ENCODE results near the gene IL33. TPM values are rescaled to one million over a fixed set of nuclear protein-coding genes. Genes with fewer than 3 reads are reported as not detected.

The IL33 gene
- total RNA-seq, 4 donors from 2014 or later, result 63.1 to 178 (median 104) TPM

DNA sequence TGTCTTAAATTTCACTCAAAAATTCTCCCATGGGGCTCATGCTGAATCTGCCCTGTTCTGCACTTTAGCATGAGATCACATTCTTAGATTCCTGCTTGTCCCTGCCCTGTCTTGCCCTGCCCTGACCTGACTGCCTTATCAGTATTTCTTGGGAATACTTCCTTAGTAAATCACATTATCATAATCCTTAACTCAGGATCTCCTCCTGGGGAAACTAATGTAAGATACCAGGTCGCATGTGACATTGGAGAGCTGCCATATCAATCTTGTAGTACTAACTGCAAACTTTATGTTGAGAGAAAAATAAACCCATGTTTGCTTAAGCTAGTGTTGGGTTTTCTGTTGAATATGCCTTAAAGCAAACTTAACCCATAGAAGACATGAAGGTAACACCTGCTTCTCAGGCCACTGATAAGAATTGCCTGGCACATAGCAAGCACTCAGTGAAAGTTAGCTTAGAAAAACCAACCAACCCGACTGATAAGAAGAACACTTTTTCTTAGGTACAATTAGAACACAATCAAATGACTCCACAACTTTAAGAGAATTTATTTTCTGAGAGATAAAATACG, 53.3 kb downstream of the IL33 start:
- Histone ChIP-seq H3K9me3 (peaks cover 0 to 6% (median 2%) of the 10 kb centered on the region in 4 donors), H3K27me3 (no peaks in the 10 kb centered on the region), H3K36me3 (peaks cover 0 to 16% (median 3%) of the 10 kb centered on the region in 4 donors), H3K27ac (replicated peaks in 1 of 4) (no peak overlapping the region), H3K4me1 (peaks cover 11 to 32% (median 28%) of the 10 kb centered on the region in 4 donors), H3K4me3 (no peak overlapping the region)
- DNase-seq (ENCODE audit: extremely low spot score), result no peak
- intact Hi-C loops (cut with DNase I), result no loop called here
- TF ChIP-seq EP300 (IDR thresholded peaks at IDR 0.05), result no peak
- no peak for TF ChIP-seq POLR2A (IDR thresholded peaks at IDR 0.05; ENCODE audit: low read depth)
- no peak for TF ChIP-seq POLR2AphosphoS5 (IDR thresholded peaks at IDR 0.05)
- TF ChIP-seq, protein P1, sequence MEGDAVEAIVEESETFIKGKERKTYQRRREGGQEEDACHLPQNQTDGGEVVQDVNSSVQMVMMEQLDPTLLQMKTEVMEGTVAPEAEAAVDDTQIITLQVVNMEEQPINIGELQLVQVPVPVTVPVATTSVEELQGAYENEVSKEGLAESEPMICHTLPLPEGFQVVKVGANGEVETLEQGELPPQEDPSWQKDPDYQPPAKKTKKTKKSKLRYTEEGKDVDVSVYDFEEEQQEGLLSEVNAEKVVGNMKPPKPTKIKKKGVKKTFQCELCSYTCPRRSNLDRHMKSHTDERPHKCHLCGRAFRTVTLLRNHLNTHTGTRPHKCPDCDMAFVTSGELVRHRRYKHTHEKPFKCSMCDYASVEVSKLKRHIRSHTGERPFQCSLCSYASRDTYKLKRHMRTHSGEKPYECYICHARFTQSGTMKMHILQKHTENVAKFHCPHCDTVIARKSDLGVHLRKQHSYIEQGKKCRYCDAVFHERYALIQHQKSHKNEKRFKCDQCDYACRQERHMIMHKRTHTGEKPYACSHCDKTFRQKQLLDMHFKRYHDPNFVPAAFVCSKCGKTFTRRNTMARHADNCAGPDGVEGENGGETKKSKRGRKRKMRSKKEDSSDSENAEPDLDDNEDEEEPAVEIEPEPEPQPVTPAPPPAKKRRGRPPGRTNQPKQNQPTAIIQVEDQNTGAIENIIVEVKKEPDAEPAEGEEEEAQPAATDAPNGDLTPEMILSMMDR (IDR thresholded peaks at IDR 0.05), result no peak
- 77% methylated on average over 3 of the region's 3 CpGs for WGBS

DNA sequence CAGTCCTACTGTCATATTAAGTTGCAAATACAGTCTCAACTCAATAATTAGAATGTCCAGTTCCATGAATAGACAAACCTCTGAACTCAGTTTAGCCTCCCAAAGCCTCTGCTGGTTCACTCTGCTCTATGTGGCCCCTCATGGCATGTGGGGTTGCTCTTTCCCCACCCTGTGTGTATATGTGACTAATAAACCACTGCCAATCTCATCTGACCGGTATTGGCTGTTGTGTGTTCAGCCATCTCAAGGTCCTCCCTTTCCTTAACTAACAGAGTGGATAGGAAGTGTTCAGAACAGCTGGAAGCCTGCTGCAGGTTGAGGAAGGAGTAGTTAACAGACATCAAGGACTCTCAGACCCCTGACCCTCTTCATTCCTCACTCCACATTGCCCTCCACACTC, 55.3 kb downstream of the IL33 start:
- TF ChIP-seq POLR2AphosphoS5 (IDR thresholded peaks at IDR 0.05) (no peak), EP300 (IDR thresholded peaks at IDR 0.05) (no peak), POLR2A (IDR thresholded peaks at IDR 0.05; ENCODE audit: low read depth) (no peak)
- TF ChIP-seq, protein P1 (IDR thresholded peaks at IDR 0.05), result no peak
- H3K4me3 ChIP-seq, result no peak overlapping the region
- no peaks in the 10 kb centered on the region for H3K9me3 ChIP-seq
- peaks cover 0 to 7% (median 2%) of the 10 kb centered on the region in 4 donors for H3K36me3 ChIP-seq
- no peaks in the 10 kb centered on the region for H3K27me3 ChIP-seq
- peak overlapping the region; percentile 62 to 79 (median 77) for H3K27ac ChIP-seq (replicated peaks in 1 of 4)
- H3K4me1 ChIP-seq, result peaks cover 11 to 32% (median 28%) of the 10 kb centered on the region in 4 donors
- intact Hi-C loops (cut with DNase I), result loop anchor here (5.0 kb wide), 1 partner anchor 54 kb away; the partner anchor contains the start of gene IL33
- 50% methylated on average over 1 of the region's 1 CpG for WGBS
- no peak for DNase-seq (ENCODE audit: extremely low spot score)

DNA sequence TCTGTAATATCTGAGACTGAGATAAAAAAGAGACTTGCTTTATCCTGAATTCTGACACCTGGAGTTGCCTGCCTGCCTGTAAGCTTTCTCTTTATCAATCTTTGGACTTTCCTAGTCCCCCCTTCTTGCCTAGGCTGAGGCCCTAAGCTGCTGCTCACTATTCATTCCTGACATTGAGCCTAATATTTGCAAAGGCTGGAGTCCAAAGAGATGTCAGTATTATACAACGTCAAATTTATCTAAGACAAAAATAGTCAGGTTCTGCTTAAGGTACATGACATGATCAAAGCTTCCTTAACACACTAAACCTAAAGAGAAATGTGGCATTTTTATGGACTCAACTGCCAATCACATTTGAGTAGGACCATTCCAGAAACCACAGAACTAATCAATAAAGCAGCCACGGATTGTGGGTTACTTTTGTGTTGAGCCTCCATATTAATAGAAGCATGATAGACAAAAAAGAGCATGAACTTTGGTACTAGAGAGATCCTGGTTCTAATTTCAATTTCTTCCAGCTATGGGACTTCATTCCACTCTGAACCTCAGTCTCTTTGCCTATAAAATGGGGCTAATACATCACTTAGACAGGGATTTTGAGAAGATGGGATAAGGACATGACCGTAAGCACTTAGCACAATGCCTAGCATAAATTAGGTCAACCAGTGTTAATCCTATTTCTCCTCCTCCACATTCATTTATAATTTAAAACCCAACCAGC, 56.1 kb downstream of the IL33 start:
- Histone ChIP-seq H3K4me1 (peaks cover 11 to 32% (median 28%) of the 10 kb centered on the region in 4 donors), H3K9me3 (no peaks in the 10 kb centered on the region), H3K4me3 (no peak overlapping the region), H3K27ac (replicated peaks in 1 of 4) (peak overlapping the region; percentile 62 to 79 (median 77)), H3K36me3 (peaks cover 0 to 5% (median 2%) of the 10 kb centered on the region in 4 donors), H3K27me3 (no peaks in the 10 kb centered on the region)
- no peak for DNase-seq (ENCODE audit: extremely low spot score)
- TF ChIP-seq POLR2A (IDR thresholded peaks at IDR 0.05; ENCODE audit: low read depth) (no peak), POLR2AphosphoS5 (IDR thresholded peaks at IDR 0.05) (no peak), EP300 (IDR thresholded peaks at IDR 0.05) (no peak)
- TF ChIP-seq, protein P1 (IDR thresholded peaks at IDR 0.05), result no peak
- intact Hi-C loops (cut with DNase I), result loop anchor here (5.0 kb wide), 1 partner anchor 54 kb away; the partner anchor contains the start of gene IL33
- 52% methylated on average over 3 of the region's 3 CpGs for WGBS

DNA sequence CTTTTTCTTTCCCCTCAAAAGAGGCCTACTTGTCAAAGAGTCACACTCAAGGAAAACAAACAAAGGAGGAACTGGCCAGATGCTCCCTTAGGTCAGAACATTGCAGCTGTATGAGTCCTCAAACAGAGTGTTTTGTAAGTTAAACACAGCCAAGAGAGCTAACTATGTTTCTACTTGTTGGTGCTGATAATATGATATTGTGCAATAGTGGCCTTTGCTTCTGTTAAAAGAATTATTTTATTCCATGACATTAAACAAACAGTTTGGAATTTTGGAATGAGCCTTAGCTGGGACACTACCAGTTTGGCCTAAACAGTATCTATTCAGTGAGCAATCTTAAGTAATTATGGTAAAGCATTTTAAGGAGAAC, 56.6 kb downstream of the IL33 start:
- DNase-seq (ENCODE audit: extremely low spot score), result no peak
- H3K9me3 ChIP-seq, result no peaks in the 10 kb centered on the region
- no peaks in the 10 kb centered on the region for H3K27me3 ChIP-seq
- no peak overlapping the region for H3K4me3 ChIP-seq
- peaks cover 11 to 32% (median 28%) of the 10 kb centered on the region in 4 donors for H3K4me1 ChIP-seq
- peak overlapping the region; percentile 62 to 79 (median 77) for H3K27ac ChIP-seq (replicated peaks in 1 of 4)
- TF ChIP-seq POLR2A (IDR thresholded peaks at IDR 0.05; ENCODE audit: low read depth), result no peak
- TF ChIP-seq POLR2AphosphoS5 (IDR thresholded peaks at IDR 0.05), result peak; percentile 14 to 71
- intact Hi-C loops (cut with DNase I), result loop anchor here (5.0 kb wide), 1 partner anchor 55 kb away; the partner anchor contains the start of gene IL33
- no peaks in the 10 kb centered on the region for H3K36me3 ChIP-seq

DNA sequence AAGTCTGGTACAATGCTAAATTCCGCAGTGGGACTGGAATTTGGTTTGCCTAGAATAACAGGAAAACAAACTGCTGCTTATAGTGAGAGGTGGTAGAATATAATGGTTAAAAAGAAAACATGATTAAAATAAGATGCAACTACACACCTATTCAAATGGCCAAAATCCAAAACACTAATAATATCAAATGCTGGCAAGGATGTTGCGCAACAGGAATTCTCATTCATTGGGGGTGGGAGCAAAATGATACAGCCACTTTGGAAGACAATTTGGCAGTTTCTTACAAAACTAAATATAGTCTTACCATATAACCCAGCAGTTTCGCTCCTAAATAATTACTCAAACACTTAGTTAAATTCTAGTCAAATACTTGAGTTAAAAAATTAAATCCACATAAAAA, 61.8 kb downstream of the IL33 start:
- Histone ChIP-seq H3K27me3 (no peaks in the 10 kb centered on the region), H3K27ac (replicated peaks in 1 of 4) (no peak overlapping the region), H3K4me1 (peaks cover 4 to 15% (median 11%) of the 10 kb centered on the region in 4 donors), H3K36me3 (no peaks in the 10 kb centered on the region), H3K4me3 (no peak overlapping the region), H3K9me3 (no peaks in the 10 kb centered on the region)
- 62% methylated on average over 3 of the region's 3 CpGs for WGBS
- intact Hi-C loops (cut with DNase I), result no loop called here
- no peak for TF ChIP-seq POLR2A (IDR thresholded peaks at IDR 0.05; ENCODE audit: low read depth)
- no peak for TF ChIP-seq EP300 (IDR thresholded peaks at IDR 0.05)
- TF ChIP-seq, protein P1 (IDR thresholded peaks at IDR 0.05), result no peak
- TF ChIP-seq POLR2AphosphoS5 (IDR thresholded peaks at IDR 0.05), result no peak
- DNase-seq (ENCODE audit: extremely low spot score), result no peak

Data from esophagus muscularis mucosa (tissue), 4 donors.